ENCODE data around the gene TLR2.

The TLR2 gene, protein sequence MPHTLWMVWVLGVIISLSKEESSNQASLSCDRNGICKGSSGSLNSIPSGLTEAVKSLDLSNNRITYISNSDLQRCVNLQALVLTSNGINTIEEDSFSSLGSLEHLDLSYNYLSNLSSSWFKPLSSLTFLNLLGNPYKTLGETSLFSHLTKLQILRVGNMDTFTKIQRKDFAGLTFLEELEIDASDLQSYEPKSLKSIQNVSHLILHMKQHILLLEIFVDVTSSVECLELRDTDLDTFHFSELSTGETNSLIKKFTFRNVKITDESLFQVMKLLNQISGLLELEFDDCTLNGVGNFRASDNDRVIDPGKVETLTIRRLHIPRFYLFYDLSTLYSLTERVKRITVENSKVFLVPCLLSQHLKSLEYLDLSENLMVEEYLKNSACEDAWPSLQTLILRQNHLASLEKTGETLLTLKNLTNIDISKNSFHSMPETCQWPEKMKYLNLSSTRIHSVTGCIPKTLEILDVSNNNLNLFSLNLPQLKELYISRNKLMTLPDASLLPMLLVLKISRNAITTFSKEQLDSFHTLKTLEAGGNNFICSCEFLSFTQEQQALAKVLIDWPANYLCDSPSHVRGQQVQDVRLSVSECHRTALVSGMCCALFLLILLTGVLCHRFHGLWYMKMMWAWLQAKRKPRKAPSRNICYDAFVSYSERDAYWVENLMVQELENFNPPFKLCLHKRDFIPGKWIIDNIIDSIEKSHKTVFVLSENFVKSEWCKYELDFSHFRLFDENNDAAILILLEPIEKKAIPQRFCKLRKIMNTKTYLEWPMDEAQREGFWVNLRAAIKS

DNA sequence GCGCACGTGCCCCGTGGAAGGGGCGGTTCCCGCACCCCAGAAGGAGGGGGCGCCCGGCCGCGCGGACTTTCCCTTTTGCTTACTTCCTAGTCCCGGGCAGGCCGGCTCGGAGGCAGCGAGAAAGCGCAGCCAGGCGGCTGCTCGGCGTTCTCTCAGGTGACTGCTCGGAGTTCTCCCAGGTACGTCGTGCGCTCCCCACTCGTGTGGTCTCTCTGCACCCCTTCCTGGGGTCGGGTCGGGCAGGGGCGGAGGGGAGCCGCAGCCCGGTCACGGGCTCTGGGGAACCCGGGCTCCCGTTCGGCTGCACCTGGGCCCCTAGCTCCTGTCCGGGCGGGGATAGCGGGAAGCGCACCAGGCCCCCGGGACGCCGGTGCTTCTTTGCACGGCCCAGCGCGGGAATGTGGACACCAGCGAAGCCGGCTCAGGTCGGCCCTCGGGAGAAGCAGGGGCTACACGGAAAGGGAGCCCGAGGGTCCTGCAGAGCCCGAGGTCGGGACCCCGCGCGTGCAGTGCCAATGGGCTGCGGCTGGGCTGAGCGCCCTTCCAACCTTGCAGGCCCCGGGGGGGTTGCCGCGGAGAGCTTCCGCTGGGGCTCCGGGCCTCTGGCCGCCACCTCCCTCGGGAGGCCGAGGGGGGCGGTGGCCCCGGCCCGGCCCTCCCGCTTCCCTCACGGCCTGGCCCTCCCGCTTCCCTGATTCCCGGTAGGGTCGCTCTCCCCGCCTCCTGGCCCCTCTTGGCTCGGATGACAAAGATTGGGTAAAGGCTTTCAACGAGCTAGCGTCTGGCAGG lies at the start of gene TLR2:
Gene TLR2 (plus strand): TSS at position 99 of the 789 bp plus-strand sequence. CDS start 18,628 bp downstream, outside the sequence.
- DNase-seq (ENCODE audit: low read depth): no peak

DNA sequence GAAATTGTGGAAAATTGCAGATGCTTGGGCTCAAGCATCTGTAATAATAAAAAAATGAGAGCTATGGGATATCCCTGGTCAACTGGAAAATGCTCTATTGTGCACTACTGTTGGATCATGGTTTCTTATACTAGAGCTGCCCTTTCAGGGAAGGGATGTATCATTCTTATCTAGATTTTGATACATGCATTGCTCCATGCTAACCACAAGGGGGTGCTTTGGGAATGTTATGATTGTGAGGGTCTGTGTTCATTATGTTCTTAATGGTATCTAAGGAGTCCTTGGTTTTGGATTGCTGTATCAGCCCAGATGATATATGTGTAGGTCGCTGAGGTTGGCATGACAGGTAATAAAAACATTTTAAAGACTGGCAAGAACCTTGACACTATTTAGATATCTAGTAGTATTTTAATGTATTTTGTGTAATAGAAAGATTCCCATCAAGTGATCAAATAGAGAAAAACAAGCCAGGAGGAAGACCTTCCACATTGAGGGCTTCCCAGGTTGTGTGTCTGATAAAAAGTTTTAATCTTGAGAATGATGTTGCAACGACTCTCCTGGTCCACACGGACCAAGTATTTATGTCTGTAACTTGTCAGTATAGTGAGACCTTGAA lies 49.2 kb upstream of the TLR2 start:
- peak; percentile 3 for DNase-seq (ENCODE audit: low read depth)

DNA sequence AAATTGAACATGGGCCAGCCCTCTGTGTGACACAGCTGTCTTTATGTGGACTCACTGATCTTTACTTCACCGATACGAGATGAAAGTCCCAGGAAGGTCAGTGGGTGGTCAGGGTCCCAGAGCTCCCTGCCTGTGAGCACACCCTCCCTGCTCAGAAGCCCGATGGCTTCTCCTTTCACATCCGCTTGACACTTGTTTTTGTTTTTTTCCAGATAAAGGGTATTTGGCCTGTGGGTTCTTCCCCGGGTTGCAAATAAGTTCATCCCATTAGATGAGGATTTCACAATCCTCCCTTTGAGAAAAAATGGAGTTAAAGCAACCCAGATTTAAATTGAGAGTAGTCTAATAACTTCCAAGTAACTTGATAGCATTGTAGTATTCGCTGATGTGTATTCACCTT lies 48.2 kb upstream of the TLR2 start:
- DNase-seq (ENCODE audit: low read depth): no peak

DNA sequence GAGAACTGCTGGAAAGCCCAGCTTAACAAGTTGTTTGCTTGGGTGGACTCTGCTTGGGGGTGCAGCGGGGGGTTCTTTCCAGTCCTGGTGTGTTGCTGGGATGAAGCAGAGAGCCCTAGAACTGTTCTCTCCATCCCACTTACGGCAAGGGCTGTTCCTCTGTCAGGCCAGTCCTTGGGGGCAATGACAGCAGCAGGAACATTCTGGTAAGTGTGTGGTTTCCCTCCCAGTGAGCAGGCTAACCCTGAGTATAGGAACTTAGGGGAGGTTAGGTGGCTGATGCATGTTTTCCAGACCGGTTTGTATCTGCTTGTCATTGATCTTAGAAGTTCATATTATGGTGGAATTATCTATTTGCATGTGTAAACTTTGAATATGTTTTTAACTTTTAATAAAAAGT lies 46.9 kb upstream of the TLR2 start:
- DNase-seq (ENCODE audit: low read depth): no peak

DNA sequence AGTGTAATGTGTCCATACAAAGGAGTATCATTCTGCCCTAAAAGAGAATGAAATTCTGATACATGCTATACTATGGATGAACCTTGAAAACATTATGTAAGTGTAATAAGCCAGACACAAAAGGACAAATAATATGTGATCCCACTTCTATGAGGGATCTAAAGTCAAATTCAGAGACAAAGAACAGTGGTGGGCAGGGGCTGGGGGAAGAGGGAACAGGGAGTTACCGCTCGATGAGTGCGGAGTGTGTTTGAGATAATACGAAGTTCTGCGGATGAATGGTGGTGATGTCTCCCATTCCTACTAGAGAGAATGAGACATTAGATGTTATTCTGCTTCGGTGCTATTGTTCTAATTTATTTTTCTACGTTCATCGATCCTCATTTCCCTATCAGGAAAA lies 46.1 kb upstream of the TLR2 start:
- no peak for DNase-seq (ENCODE audit: low read depth)

DNA sequence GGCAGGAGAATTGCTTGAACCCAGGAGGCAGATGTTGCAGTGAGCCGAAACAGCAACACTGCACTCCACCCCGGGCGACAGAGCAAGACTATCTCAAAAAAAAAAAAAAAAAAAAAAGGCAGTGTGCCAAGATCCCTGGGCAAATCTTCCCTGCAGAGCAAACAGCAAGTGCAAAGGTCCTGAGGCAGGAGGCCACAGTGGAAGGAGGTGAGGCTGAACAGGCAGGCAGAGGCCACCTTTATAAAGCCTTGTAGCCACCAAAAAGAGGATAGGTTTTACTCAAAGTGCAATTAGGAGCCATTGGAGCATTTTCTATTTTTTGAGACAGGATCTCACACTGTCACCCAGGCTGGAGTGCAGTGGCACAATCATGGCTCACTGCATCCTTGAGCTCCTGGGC lies 45.1 kb upstream of the TLR2 start:
- no peak for DNase-seq (ENCODE audit: low read depth)

DNA sequence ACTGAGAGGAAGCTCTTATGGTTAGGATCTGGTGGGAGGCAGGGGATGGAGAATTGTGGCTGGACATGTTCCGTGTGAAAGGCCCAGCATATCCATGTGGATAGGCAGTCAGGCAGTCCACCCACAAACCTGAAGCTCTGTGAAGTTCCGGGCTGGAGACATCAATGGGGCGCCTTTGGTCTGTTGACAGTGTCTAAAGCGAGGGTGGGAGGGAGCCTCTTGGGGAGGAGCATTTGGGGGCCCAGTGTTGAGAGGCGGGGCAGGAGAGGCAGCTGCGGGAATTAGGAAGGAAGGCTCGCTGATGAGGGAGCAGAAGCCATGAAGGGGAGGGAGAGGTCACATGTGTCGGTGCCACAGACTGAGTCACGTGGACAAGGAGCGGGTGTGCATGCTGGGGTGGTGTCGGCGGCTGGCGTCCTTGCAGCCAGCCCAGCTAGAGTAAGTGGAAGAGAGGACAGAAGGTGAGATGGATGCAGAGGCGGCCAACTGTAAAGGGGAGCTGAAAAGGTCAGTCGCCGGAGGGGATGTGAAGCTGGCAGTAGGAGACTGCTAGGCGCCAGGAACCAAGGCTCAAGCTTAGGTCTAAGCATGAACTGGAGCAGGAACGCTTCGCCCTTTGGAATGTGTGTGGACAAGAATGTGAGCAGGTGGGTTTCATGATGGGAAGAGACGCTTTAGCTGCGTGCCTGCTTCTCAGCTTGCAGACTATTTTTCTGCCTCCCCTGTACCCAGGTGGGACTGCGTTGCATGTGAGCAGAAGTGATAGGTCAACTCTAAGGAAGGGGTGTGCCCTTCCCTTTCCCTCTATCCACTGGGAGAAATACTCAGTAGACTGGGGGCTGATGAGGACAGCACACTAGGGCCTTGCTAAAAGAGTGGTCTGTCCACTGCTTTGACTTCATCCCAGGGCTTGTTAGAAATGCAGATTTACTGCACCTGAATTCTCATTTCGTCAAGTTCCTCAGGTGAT lies 44.0 kb upstream of the TLR2 start:
- DNase-seq (ENCODE audit: low read depth): no peak

DNA sequence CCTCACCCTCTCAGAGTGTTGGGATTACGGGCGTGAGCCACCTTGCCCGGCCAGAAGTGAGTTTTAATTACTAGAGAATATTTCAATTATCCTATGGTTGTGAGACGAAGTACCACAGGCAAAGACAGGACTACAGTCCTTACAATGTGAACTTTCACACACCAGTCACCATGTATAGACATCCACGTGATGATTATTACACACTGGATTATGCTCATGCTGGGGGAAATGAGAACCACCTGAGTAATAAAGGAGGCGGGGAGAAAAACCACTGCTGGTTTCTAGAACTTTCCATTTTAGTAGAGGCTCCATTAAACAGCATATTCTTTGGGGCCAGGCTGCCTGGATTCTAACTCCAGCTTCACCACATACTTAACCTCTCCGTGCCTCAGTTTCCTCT lies 42.5 kb upstream of the TLR2 start:
- DNase-seq (ENCODE audit: low read depth): no peak

DNA sequence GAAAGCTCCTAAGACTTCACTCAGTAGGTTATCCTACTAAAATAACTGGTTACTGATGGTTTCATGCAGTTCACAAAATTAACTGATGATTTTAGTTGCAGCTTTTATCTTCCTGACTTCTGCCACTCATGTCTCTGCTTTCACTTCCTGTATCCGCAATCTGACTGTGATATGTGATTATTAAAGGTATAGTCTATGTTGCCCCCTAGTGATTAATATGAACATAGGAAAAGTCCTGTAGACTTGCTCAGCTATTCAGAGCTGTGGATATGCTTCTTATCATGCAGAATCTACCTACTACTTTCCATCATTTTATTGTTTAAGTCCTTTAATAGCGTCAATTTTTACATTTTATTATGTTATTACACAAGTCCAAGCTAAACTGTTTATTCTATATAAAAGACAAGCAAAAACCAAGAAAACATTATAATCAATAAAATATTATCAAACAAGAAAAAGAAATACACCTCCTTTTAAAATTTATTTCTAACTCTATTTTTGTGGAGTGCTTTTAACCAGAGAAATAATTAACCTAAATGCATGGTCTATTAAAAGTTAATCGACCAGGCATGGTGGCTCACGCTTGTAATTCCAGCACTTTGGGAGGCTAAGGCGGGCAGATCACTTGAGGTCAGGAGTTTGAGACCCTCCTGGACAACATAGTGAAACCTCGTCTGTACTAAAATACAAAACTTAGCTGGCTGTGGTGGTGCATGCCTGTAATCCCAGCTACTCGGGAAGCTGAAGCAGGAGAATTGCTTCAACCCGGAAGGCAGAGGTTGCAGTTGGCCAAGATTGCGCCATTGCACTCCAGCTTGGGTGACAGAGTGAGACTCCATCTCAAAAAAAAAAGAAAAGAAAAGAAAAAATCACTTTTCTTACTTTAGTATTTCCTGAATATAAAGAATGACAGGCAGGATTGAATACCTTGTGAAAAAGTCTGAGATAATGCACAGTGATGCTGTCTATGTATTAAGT lies 40.4 kb upstream of the TLR2 start:
- DNase-seq (ENCODE audit: low read depth): peak; percentile 8

DNA sequence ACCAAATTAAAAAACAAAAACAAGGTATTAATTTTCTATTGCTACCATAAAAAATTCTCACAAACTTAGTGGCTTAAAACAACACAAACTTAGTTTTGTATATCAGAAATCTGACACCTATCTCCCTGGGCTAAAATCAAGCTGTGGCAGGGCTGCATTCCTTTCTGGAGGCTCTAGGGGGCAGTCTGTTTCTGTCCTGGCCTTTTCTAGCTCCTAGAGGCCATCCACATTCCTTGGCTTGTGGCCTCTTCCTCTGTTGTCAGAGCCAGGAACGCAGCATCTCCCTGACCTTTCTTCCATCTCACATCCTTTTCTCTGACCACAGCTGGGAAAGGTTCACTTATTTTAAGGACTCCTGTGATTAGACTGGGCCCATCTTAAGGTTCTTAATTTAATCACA lies 38.9 kb upstream of the TLR2 start:
- DNase-seq (ENCODE audit: low read depth): no peak

DNA sequence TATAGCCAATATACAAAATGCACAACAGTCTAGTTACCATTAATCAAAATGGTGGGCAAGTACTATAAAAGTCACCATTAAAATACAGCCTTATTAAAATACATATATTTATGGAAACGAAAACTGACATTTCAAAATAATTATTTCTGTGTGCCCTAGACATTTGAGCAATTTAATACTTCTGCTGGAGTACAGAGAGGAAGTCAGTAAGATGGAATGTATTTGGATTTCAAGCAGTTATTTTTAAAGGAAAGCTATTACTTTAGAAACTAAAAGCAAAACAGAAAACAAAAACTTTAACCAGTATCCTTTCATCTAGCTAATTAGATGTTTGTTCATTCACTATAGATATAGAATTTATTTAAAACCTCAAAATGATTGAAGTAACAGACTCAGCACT lies 37.8 kb upstream of the TLR2 start:
- no peak for DNase-seq (ENCODE audit: low read depth)

DNA sequence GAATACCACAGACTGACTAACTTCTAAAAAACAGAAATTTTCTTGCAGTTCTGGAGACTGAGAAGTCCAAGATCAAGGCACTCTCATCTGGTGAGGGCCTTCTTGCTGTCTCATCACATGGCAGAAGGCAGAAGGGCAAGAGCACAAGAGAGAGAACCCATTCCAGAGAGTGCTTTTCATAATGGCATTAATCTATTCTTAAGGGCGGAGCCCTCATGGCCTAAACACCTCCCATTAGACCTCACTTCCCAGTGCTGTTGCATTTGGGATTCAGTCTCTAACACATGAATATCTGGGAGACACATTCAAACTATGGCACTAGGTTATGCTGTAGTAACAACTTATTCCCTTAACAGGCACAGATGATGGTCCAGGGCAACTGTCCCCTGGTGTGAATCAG lies 37.1 kb upstream of the TLR2 start:
- no peak for DNase-seq (ENCODE audit: low read depth)

DNA sequence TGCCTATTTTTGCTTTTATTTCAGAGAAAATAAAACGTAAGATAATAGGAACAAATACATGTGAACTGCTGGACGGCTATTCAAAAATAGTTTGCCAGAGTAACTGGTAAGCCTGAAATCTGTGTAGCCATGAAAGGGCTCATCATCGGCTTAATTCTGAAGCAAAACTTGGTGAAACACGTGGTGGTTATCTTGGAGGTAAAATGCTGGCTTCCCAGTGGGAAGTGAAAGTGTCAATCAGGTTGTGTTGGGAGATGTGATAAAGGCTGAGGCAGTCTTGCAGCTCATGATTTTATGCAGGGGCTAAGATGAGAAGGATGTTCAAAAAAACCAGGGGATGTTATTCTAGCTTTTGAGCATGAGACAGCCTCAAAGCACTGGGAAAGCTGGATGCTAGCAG lies 36.1 kb upstream of the TLR2 start:
- no peak for DNase-seq (ENCODE audit: low read depth)

DNA sequence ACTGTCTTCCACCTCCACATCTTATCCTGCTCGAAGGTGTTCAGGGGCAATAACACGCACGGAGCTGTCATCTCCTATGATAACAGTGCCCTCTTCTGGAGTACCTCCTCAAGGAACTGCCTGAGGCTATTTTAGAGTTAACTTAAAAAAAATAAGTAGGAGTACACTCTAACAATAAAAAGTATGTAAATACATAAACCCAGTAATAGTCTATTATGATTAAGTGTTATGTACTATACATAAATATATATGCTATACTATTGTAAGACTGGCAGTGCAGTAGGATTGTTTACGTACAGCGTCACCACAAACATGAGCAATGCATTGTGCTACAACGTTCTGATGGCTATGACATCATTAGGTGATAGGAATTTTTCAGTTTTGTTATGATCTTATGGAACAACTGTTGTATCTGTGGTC lies 34.5 kb upstream of the TLR2 start:
- no peak for DNase-seq (ENCODE audit: low read depth)

DNA sequence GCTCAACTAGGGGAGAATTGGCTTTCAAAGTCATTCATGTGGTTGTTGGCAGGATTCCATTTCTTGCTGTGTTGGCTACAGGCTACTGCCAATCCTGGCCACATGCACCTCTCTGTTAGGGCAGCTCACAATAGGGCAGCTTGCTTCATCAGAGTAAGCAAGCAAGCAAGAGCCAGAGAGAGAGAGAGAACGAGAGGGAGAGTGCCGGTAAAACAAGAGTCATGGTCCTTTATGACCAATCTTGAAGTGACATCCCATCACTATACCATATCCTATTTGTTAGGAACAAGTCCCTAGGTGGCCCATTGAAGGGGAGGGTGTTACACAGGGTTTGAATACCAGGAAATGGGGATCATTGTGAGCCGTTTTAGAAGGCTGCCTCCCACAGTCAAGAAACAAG lies 33.0 kb upstream of the TLR2 start:
- DNase-seq (ENCODE audit: low read depth): no peak

DNA sequence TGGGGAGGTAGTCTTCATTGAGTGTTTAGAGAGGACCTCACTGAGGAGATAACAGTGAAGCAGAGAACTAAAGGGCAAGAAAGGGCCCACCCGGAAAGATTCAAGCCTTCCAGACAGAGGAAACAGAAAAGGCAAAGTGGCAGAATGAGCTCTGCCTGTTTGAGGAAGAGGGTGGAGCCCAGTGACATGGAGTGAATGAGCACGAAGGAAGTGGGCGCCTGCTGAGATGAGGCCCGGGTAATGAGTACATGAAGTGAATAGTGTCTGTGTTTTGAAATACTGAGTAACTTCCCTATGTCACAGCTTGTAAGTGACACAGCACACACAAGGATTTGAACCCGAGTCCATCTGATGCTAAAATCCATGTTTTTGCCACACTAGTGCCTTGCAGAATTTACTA lies 32.5 kb upstream of the TLR2 start:
- DNase-seq (ENCODE audit: low read depth): no peak

DNA sequence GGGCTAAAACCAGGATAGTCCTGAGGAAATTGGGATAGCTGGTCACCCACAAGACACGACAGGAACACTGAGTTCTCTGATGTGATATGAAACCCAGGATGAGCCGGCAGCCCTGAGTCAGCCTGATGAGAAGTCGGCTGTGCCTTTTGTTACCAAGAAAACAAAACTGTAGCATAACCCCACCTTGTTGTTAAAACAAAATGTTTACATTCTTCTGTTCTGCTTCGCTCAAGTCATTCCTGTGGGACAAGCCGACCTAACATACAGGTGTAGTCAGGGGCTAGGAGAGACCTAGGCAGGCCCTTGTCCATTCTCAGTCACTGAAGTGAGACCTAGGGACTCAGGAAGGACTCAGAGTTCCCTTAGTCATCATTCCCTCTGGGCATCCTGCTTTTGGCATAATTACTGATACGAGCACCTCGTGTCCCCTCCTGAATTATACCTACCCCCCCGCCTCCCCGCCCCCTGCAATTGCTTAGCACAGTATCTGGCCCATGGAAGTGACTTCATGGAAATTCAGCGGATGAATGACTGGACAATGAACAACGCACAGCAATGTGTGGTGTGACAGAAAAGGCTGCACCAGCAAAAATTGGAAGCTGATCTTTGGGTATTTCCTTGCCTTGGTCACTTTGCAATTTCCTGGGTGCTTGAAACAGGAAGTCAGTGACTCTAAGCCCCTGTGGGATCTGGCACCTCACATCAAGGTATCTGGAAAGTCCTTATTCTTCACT lies 31.9 kb upstream of the TLR2 start:
- DNase-seq (ENCODE audit: low read depth): no peak

DNA sequence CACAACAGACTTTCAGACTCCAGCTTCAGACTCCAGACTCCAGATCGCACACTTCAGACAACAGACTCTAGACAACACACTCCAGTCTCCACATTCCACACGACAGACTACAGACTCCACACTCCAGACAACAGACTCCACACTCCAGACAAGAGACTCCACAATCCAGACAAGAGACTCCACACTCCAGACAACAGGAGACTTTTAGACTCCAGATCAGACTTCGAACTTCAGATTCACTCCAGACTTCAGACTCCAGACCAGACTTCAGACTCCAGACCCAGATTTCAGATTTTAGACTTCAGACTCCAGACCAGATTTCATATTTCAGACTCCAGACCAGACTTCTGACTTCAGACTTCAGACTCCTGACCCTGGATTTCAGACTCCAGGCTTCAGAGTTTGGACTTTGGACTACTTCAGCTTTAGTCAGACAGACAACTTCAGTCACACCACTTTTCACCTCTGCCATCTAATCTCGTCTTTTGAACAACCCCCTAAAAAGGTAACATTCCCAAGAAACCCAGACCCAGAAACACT lies 29.0 kb upstream of the TLR2 start:
- no peak for DNase-seq (ENCODE audit: low read depth)

DNA sequence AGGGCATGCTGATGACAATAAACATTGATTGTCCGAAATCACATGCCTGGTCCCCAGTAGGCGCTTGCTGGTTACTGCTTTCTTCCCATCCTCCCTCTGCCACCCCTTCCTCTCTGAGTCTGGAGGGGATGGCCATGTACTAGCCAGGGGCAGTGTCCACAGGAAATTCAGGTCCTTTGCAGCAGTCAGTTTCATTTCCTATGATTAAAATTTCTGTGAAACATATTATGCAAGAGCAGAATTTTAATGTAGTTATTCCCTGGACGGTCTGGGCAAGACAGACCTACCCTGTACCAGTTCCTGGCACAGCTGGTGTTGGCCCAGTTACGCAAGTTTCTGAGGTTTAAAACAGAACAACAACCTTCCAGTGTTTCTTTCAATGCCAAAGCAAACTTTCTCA lies 28.2 kb upstream of the TLR2 start:
- DNase-seq (ENCODE audit: low read depth): peak; percentile 27
